AG04450 (cell line): Measurements from ENCODE around the gene HINT3. TPM values are rescaled to one million over a fixed set of nuclear protein-coding genes. Genes with fewer than 3 reads are reported as not detected.

Experiments
- CTCF ChIA-PET: fragments of 300-600, 350-600 bp; formaldehyde crosslinking; extraction: SDS; loops from one replicate; lab custom pipeline; 2022; ENCODE audit warnings: antibody characterized with exemption, inconsistent platforms; lab: Charles Lee
- POLR2A ChIA-PET: fragments of 350-600 bp; formaldehyde crosslinking; extraction: SDS; loops from one replicate; lab custom pipeline; 2021; ENCODE audit warnings: antibody characterized with exemption, inconsistent platforms; lab: Yijun Ruan, JAX
- DNase-seq: peaks from one replicate; pipeline ENCODE4 v3.0.0-alpha.2; 2011; ENCODE audit warnings: low read depth, low spot score
- H3K27ac ChIP-seq: one replicate; pipeline ENCODE4 v1.5.1; 2012; ENCODE audit warnings: low read depth, low read length, control low read depth
- H3K27me3 ChIP-seq: one replicate; pipeline ENCODE4 v1.6.0; 2012; ENCODE audit warnings: low read length; ENCODE audit not compliant: control insufficient read depth, insufficient read depth
- H3K4me3 ChIP-seq: 2 replicates; pipeline ENCODE4 v1.5.1; 2011; ENCODE audit warnings: mild to moderate bottlenecking, low read depth, low read length, control low read depth
- H3K9me3 ChIP-seq: 2 replicates; pipeline ENCODE4 v1.5.1; 2012; ENCODE audit warnings: low read length; ENCODE audit not compliant: control insufficient read depth, insufficient read depth
- CTCF ChIP-seq: IDR thresholded peaks from 2 replicates; pipeline ENCODE4 v1.5.1; 2011; ENCODE audit warnings: low read depth, low read length, control low read depth, inconsistent platforms
- polyA plus RNA-seq: library from polyadenylated mRNA; depleted of rRNA; stranded (reverse); fragments of >200 nt; gene quantifications from 2 replicates; pipeline ENCODE4 v1.2.3, GENCODE V29; 2011

Gene HINT3
- polyA plus RNA-seq, 1 experiment, result 4.0 TPM

DNA sequence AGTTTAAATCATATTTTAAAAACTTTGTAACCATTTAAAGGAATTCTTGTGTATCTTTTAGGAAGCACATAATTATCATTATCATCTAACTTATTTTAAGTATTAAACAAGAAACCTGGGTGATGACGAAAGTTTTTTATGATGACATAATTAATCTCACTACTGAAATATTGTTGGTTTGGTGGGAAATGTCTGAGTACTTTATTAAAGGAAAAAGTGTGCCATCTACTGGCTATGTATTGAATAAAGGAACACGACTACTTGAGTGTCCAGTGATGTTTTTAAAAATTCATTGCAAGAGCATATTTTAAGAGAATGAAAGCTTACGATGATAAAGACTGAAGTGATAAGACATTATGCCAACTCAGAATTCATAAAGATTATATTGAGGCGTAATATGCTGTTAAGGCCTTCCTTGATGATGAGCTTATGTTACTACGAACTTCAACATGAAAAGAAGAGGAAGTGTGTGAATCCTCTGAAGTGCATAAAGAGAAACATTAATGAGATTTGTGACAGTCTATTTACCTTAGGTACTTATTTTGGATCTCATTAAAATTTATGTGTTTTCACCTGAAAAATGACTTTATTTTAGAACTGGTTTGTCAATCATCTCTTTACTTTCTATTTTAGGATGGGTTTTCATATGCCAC lies 17.8 kb downstream of the HINT3 start:
- Histone ChIP-seq H3K27ac (no peak overlapping the region), H3K27me3 (no peaks in the 10 kb centered on the region), H3K4me3 (no peak overlapping the region), H3K9me3 (no peaks in the 10 kb centered on the region)
- CTCF ChIA-PET, result interaction anchor here (0.6 to 4.4 kb wide), 49 partner anchors 10 to 673 kb away, joined by 3 to 82 read pairs (median 5); partner anchors contain the start of genes HINT3, NCOA7 and TRMT11
- TF ChIP-seq CTCF, result peak; percentile 55
- DNase-seq, result no peak
- POLR2A ChIA-PET, result no interaction called here

GRCh38 chr6:125979101-125979500 lies 22.5 kb downstream of the HINT3 start:
- ChIA-PET CTCF (interaction anchor here (1.2 to 3.5 kb wide), 3 partner anchors 120 to 188 kb away, joined by 3 to 18 read pairs (median 4); partner anchors contain the start of gene NCOA7), POLR2A (no interaction called here)
- no peaks in the 10 kb centered on the region for H3K27me3 ChIP-seq
- no peak for DNase-seq
- no peak overlapping the region for H3K4me3 ChIP-seq
- no peak overlapping the region for H3K27ac ChIP-seq
- H3K9me3 ChIP-seq, result no peaks in the 10 kb centered on the region
- TF ChIP-seq CTCF, result no peak

DNA sequence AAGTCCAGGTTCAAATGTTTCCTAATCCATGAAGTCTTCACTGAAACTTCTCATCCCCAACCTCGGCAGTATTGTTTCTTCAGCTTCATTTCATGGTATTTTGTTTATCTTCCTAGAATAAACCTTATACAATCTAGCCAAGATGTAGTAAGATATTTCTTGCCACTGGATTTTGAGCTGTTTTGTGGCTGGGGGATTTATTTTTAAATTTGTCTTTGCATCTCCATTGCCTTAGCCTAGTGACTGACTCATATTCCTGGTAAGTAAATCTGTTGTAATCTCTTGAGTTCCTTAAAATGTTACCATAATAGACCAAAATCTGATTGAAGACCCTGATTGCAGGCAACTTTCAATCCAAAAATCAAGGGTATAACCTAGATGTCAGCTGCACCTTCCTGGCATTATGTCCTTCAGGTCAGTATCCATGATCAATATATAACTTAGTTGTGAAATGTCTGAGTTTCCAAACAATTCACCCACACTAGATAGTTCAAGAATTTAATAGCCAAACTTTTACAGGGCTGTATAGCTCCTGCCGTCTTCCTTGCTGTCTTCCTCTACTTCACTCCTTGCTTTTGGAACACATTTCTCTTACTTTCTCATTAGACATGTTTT lies 25.1 kb downstream of the HINT3 start:
- H3K27ac ChIP-seq, result no peak overlapping the region
- H3K9me3 ChIP-seq, result no peaks in the 10 kb centered on the region; the same call in 1 of the 2 replicates
- no peaks in the 10 kb centered on the region for H3K27me3 ChIP-seq
- H3K4me3 ChIP-seq, result no peak overlapping the region
- no peak for DNase-seq
- no peak for TF ChIP-seq CTCF
- POLR2A ChIA-PET, result interaction anchor here (0.8 to 1.1 kb wide), 2 partner anchors 25 to 68 kb away, joined by 3 to 4 read pairs; partner anchors contain the start of gene HINT3
- CTCF ChIA-PET, result interaction anchor here (1.3 to 3.5 kb wide), 4 partner anchors 25 to 191 kb away, joined by 3 to 18 read pairs (median 11); partner anchors contain the start of genes HINT3 and NCOA7

DNA sequence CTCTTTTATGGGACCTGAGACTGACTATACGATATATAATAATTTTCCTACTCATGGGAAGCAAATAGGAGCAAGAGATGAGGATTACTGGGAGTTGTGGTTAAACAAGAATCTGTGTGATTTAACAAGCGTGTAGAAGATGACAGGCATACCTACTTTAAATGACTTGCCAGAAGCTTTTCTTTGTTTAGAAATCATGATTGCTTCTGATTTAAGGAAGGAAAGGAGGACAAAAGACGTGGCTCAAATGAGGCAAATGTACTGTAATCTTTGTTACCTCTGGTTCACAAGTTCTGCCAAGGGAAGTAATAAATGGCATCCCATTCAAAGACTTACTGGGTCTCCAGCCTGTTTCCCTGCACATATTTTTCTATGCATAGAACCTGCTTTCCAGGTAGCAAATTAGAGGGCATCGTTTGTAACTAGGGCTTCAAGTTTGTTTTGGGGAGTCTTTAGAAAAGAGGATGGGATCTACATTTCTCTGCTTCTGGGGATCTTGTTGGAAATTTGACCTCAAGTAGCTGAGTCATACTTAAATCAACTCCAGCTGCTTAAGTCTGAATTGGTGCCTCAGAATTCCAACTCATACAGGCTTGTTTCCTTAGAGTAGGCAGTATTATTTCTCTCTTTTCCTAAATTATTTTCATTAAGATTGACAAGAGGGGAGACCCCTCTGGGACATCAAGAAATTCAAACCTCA lies 26.8 kb downstream of the HINT3 start:
- Histone ChIP-seq H3K27ac (peak overlapping the region; percentile 58), H3K4me3 (no peak overlapping the region), H3K9me3 (no peaks in the 10 kb centered on the region; the same call in 1 of the 2 replicates), H3K27me3 (no peaks in the 10 kb centered on the region)
- POLR2A ChIA-PET, result no interaction called here
- DNase-seq, result no peak
- TF ChIP-seq CTCF, result no peak
- CTCF ChIA-PET, result interaction anchor here (4.3 to 4.7 kb wide), 2 partner anchors 9 to 13 kb away, joined by 34 to 37 read pairs; no protein-coding TSS in a partner anchor
